Spleen (tissue), 11 donors: ENCODE results near the gene ADCY1. TPM values are rescaled to one million over a fixed set of nuclear protein-coding genes. Genes with fewer than 3 reads are reported as not detected.

Experiments
- DNase-seq: peaks from one replicate; pipeline ENCODE4 v3.0.0-alpha.2; 2020
- H3K27ac ChIP-seq, 8 donors: fragments of 200-600 bp; sonication (generic) in 7 of 8; 1 replicate in 4 of 8; 2 replicates in 4 of 8; pipeline versions ENCODE4 v1.5.0 to v1.8.0; 2016 to 2021; ENCODE audit warnings: inconsistent platforms in 4 of 8, mild to moderate bottlenecking in 4 of 8, moderate library complexity in 1 of 8
- H3K27me3 ChIP-seq, 7 donors: fragments of 200-600 bp; sonication (generic) in 6 of 7; replicated peaks in 1 of 7; 1 replicate in 4 of 7; 2 replicates in 3 of 7; pipeline versions ENCODE4 v1.5.0 to v1.8.0; 2016 to 2021; ENCODE audit warnings: inconsistent platforms in 3 of 7, mild to moderate bottlenecking in 1 of 7
- H3K36me3 ChIP-seq, 6 donors: fragments of 200-600 bp; sonication (generic) in 5 of 6; 1 replicate in 4 of 6; 2 replicates in 2 of 6; pipeline versions ENCODE4 v1.5.0 to v1.8.0; 2016 to 2021; ENCODE audit warnings: inconsistent platforms in 2 of 6
- H3K4me1 ChIP-seq, 6 donors: fragments of 200-600 bp; sonication (generic) in 5 of 6; 1 replicate in 3 of 6; 2 replicates in 3 of 6; pipeline versions ENCODE4 v1.5.0 to v1.8.0; 2016 to 2021; ENCODE audit warnings: inconsistent platforms in 3 of 6
- H3K4me3 ChIP-seq, 8 donors: fragments of 200-600 bp; sonication (generic) in 7 of 8; 1 replicate in 4 of 8; 2 replicates in 4 of 8; pipeline versions ENCODE4 v1.5.0 to v1.8.0; 2016 to 2021; ENCODE audit warnings: inconsistent platforms in 4 of 8, mild to moderate bottlenecking in 4 of 8, moderate library complexity in 2 of 8
- H3K9me3 ChIP-seq, 8 donors: fragments of 200-600 bp; sonication (generic) in 7 of 8; 1 replicate in 4 of 8; 2 replicates in 4 of 8; pipeline versions ENCODE4 v1.5.0 to v1.8.0; 2016 to 2021; ENCODE audit warnings: inconsistent platforms in 4 of 8
- POLR2A ChIP-seq, 3 donors: fragments of 450-650 bp; IDR thresholded peaks; one replicate each; pipeline ENCODE4 v1.5.1; 2017; ENCODE audit warnings: antibody characterized with exemption in 3 of 3, mild to moderate bottlenecking in 1 of 3
- POLR2AphosphoS5 ChIP-seq, 3 donors: sonication (generic); formaldehyde crosslinking; IDR thresholded peaks; one replicate each; pipeline ENCODE4 v1.5.1; 2017; ENCODE audit warnings: antibody characterized with exemption in 3 of 3
- WGBS, 5 donors: extraction: QIAGEN DNeasy Blood & Tissue Kit in 3 of 5; methylation state at CpG; one replicate each; pipeline versions ENCODE4 v1.1.5 to v1.1.7; 2013 to 2018; 5-methylcytosine and 5-hydroxymethylcytosine counted together
- intact Hi-C: fragments of 100-400 bp; cut with DNase I; formaldehyde crosslinking; loops from one replicate; pipeline ENCODE4 v1.15.0; 2023; ENCODE audit warnings: low total_unique reads
- polyA plus RNA-seq, 3 donors: library from polyadenylated mRNA; stranded (reverse); fragments of 200-250 nt; gene quantifications; one replicate each; pipeline ENCODE4 v1.2.1, GENCODE V29; 2013
- total RNA-seq, 7 donors: library from RNA; depleted of rRNA in 3 of 7; stranded (reverse); fragments of >200 nt in 3 of 7; fragmentation: NEBNext Ultra II Directional in 4 of 7; extraction: Animal tissue kit (Norgen Biotek cat#: 25700) in 4 of 7; gene quantifications; one replicate each; pipeline versions ENCODE4 v1.1.0 to v1.2.1, GENCODE V29; 2016 to 2021
- TF ChIP-seq, protein P1 (sequence below), 11 experiments: fragments of 200-600 bp in 7 of 11; fragments of 450-650 bp in 4 of 11; sonication (generic) in 4 of 11; IDR thresholded peaks in 8 of 11; conservative IDR thresholded peaks in 3 of 11; 1 replicate in 7 of 11; 2 replicates in 4 of 11; pipeline versions ENCODE4 v1.4.0 to v1.8.0; 2016 to 2021; ENCODE audit warnings: antibody characterized with exemption in 11 of 11, inconsistent platforms in 4 of 11, mild to moderate bottlenecking in 1 of 11
- donor health status: healthy with polysubstance abuse.
- donor health status: DM: no; HTN: no; CAD: no; lungs with moderate emphysema.
- donor health status: DM: no; HTN: no; CAD: no.
- donor health status: Bipolar disorder and iron deficiency.
- donor health status: healthy.
- donor health status: DM: no; HTN: no; CAD: no.
- donor health status: DM: yes; HTN: yes; CAD: no.

ADCY1 gene
- total and polyA plus RNA-seq, 10 donors, result 0.05 to 6.6 (median 1.8) TPM

DNA sequence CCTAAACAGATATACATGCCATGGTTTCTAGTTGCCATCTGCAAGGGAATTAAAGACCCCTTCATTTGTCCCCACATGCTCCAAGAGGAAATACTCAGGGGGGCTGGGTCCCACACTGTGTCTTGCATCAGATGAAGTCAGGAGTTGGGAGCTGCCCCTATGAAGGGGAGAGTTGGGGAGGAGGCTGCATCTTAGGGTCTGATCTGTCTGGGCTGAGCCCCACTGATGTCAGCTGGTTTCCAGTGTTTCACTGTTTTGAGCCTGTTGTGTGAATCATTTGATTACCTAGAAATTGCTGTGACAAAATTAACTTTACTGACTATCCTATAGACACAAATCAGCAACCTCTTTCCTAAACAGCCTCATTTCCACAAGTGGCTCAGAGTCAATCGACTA lies 4.9 kb upstream of the ADCY1 start:
- 85 to 94% (median 90%) methylated on average over 1 of the region's 1 CpG for WGBS, 5 donors

DNA sequence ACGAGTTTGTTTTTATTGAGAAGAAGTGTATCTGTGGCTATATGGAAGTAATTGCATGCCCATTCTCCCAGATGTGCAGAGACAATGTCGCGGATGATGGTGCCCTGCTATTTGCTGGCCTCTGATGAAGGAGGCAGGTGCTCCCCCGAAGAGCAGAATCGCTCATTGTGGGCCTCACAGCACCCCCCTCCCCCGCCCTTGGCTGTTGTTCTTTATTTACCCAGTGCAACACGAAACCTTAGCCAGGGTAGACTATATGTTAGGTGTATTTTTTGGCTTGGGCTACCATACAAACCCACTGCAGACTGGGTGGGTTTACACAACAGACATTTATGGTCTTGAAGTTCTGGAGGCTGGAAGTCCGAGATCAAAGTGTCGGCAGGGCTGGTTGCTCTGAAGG lies 3.4 kb upstream of the ADCY1 start:
- Histone ChIP-seq H3K27ac (no peak overlapping the region), H3K36me3 (no peaks in the 10 kb centered on the region), H3K4me3 (no peak overlapping the region), H3K9me3 (no peaks in the 10 kb centered on the region), H3K4me1 (peaks cover 0 to 20% (median 14%) of the 10 kb centered on the region in 6 donors), H3K27me3 (peaks cover 3 to 50% (median 19%) of the 10 kb centered on the region in 7 donors)
- 83 to 95% (median 89%) methylated on average over 9 of the region's 9 CpGs for WGBS, 5 donors
- intact Hi-C loops, result no loop called here
- DNase-seq, result no peak
- TF ChIP-seq POLR2AphosphoS5 (IDR thresholded peaks at IDR 0.05), result no peak
- TF ChIP-seq, protein P1, sequence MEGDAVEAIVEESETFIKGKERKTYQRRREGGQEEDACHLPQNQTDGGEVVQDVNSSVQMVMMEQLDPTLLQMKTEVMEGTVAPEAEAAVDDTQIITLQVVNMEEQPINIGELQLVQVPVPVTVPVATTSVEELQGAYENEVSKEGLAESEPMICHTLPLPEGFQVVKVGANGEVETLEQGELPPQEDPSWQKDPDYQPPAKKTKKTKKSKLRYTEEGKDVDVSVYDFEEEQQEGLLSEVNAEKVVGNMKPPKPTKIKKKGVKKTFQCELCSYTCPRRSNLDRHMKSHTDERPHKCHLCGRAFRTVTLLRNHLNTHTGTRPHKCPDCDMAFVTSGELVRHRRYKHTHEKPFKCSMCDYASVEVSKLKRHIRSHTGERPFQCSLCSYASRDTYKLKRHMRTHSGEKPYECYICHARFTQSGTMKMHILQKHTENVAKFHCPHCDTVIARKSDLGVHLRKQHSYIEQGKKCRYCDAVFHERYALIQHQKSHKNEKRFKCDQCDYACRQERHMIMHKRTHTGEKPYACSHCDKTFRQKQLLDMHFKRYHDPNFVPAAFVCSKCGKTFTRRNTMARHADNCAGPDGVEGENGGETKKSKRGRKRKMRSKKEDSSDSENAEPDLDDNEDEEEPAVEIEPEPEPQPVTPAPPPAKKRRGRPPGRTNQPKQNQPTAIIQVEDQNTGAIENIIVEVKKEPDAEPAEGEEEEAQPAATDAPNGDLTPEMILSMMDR (IDR thresholded peaks at IDR 0.05 in 8 of 11, conservative IDR thresholded peaks at IDR 0.05 in 3 of 11), result no peak
- TF ChIP-seq POLR2A (IDR thresholded peaks at IDR 0.05), result no peak

More for the DNA sequence above, 4.9 kb upstream of the ADCY1 start:
- peaks cover 0 to 8% (median 3%) of the 10 kb centered on the region in 6 donors for H3K4me1 ChIP-seq
- H3K4me3 ChIP-seq, result no peak overlapping the region
- no peak overlapping the region for H3K27ac ChIP-seq
- no peak for DNase-seq
- H3K9me3 ChIP-seq, result no peaks in the 10 kb centered on the region
- H3K36me3 ChIP-seq, result no peaks in the 10 kb centered on the region
- intact Hi-C loops, result no loop called here
- H3K27me3 ChIP-seq, result peaks cover 3 to 40% (median 6%) of the 10 kb centered on the region in 7 donors
- TF ChIP-seq POLR2A (IDR thresholded peaks at IDR 0.05), result no peak
- no peak for TF ChIP-seq POLR2AphosphoS5 (IDR thresholded peaks at IDR 0.05)
- TF ChIP-seq, protein P1 (IDR thresholded peaks at IDR 0.05 in 8 of 11, conservative IDR thresholded peaks at IDR 0.05 in 3 of 11), result no peak

DNA sequence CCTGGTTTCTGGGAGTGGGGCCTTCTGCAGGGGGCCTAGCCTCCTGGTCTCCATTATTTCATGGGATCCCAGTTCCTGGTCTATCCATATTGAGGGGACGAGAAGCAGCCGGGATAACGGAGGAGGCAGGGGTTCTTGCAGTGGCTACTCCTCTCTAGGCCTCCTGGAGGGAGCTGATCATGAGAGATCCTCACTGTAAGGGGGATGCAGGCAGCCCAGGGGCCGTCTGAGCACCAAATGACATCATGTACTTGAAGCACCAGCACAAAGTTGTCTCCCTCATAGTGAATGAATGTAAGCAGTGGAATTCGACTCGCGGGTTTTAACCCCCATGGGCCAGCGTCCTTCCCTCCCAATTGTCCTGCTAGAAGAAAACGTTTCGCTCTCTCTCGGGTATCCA lies 964 bp upstream of the ADCY1 start:
- Histone ChIP-seq H3K36me3 (no peaks in the 10 kb centered on the region), H3K27me3 (peaks cover 3 to 74% (median 32%) of the 10 kb centered on the region in 7 donors), H3K4me3 (no peak overlapping the region), H3K4me1 (peaks cover 0 to 21% (median 14%) of the 10 kb centered on the region in 6 donors), H3K9me3 (no peaks in the 10 kb centered on the region), H3K27ac (no peak overlapping the region)
- TF ChIP-seq, protein P1 (IDR thresholded peaks at IDR 0.05 in 8 of 11, conservative IDR thresholded peaks at IDR 0.05 in 3 of 11), result no peak
- TF ChIP-seq POLR2AphosphoS5 (IDR thresholded peaks at IDR 0.05), result no peak
- TF ChIP-seq POLR2A (IDR thresholded peaks at IDR 0.05), result no peak
- DNase-seq, result peak; percentile 47
- intact Hi-C loops, result no loop called here
- WGBS, 5 donors, result 58 to 69% (median 59%) methylated on average over 11 of the region's 11 CpGs

DNA sequence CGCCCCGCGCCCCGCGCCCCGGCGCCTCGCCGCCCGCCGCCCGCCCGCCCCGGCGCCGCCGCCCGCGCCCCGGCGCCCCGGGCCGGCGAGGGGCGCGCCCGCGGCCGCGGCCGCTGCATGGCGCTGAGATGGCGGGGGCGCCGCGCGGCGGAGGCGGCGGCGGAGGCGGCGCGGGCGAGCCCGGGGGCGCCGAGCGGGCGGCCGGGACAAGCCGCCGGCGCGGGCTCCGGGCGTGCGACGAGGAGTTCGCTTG lies 174 bp downstream of the ADCY1 start:
- H3K36me3 ChIP-seq, result no peaks in the 10 kb centered on the region
- WGBS, 5 donors, result 0 to 1% (median 0%) methylated on average over 5 to 60 of the region's 60 CpGs; no CpG with 5 or more reads in 2 of the 5 donors
- H3K27me3 ChIP-seq, result peaks cover 3 to 84% (median 32%) of the 10 kb centered on the region in 7 donors
- no peak overlapping the region for H3K27ac ChIP-seq
- TF ChIP-seq, protein P1 (IDR thresholded peaks at IDR 0.05 in 8 of 11, conservative IDR thresholded peaks at IDR 0.05 in 3 of 11), result no peak
- TF ChIP-seq POLR2A (IDR thresholded peaks at IDR 0.05) (no peak), POLR2AphosphoS5 (IDR thresholded peaks at IDR 0.05) (no peak)
- peak overlapping the region in 5 of 8 donors; percentile 30 to 65 (median 43) for H3K4me3 ChIP-seq
- intact Hi-C loops, result no loop called here
- H3K9me3 ChIP-seq, result no peaks in the 10 kb centered on the region
- DNase-seq, result no peak
- H3K4me1 ChIP-seq, result peaks cover 0 to 21% (median 14%) of the 10 kb centered on the region in 6 donors
